SK-N-SH (cell line): ENCODE data around the gene CCDC185.

Source experiments
- SIN3A ChIP-seq: IDR thresholded peaks from 2 replicates; pipeline ENCODE4 v1.6.1; 2012; ENCODE audit warnings: low read depth, mild to moderate bottlenecking, low read length, moderate library complexity, borderline replicate concordance
- TF ChIP-seq, protein P1 (sequence below): fragments of 150-350 bp; IDR thresholded peaks from 2 replicates; pipeline ENCODE4 v1.6.1; 2017; ENCODE audit warnings: antibody characterized with exemption, low read length, low read depth, borderline replicate concordance

GRCh38 chr1:223444411-223444810, 51.2 kb downstream of the CCDC185 start:
- no peak for TF ChIP-seq SIN3A
- TF ChIP-seq, protein P1, sequence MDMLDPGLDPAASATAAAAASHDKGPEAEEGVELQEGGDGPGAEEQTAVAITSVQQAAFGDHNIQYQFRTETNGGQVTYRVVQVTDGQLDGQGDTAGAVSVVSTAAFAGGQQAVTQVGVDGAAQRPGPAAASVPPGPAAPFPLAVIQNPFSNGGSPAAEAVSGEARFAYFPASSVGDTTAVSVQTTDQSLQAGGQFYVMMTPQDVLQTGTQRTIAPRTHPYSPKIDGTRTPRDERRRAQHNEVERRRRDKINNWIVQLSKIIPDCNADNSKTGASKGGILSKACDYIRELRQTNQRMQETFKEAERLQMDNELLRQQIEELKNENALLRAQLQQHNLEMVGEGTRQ: no peak
